WTC11 (cell line): Measurements from ENCODE around the gene PIEZO1. TPM values are rescaled to one million over a fixed set of nuclear protein-coding genes. Genes with fewer than 3 reads are reported as not detected.

Source experiments
- ATAC-seq: fragments of 200-7000 bp; cut with Tn5 transposase; 2 replicates; pipeline ENCODE4 v1.10.0; 2021; ENCODE audit warnings: mild to moderate bottlenecking, moderate library complexity
- CTCF ChIA-PET: fragments of 300-600 bp; sonication (Branson Sonifier 250); formaldehyde crosslinking; loops from one replicate; lab custom pipeline; 2021; ENCODE audit warnings: antibody characterized with exemption; lab: Charles Lee
- POLR2A ChIA-PET: fragments of 350-600 bp; sonication (Branson Sonifier 250); formaldehyde crosslinking; loops from one replicate; lab custom pipeline; 2021; ENCODE audit warnings: antibody characterized with exemption; lab: Charles Lee
- DNase-seq: peaks from one replicate; pipeline ENCODE4 v3.0.0; 2021; ENCODE audit warnings: low spot score
- H3K27ac Mint-ChIP-seq: 2 replicates; pipeline ENCODE4 v1.8.0; 2021; ENCODE audit warnings: mixed read lengths
- H3K27me3 Mint-ChIP-seq: 2 replicates; pipeline ENCODE4 v1.8.0; 2021; ENCODE audit warnings: low read depth, mild to moderate bottlenecking, moderate library complexity, mixed read lengths
- H3K36me3 Mint-ChIP-seq: 2 replicates; pipeline ENCODE4 v1.8.0; 2021; ENCODE audit warnings: mixed read lengths
- H3K4me1 Mint-ChIP-seq: 2 replicates; pipeline ENCODE4 v1.8.0; 2022; ENCODE audit warnings: mixed read lengths
- H3K4me3 Mint-ChIP-seq: 2 replicates; pipeline ENCODE4 v1.8.0; 2021; ENCODE audit warnings: mild to moderate bottlenecking, moderate library complexity, mixed read lengths
- H3K9me3 Mint-ChIP-seq: 2 replicates; pipeline ENCODE4 v1.8.0; 2021; ENCODE audit warnings: mixed read lengths
- ATF3 ChIP-seq: sonication (generic); formaldehyde crosslinking; conservative IDR thresholded peaks from 2 replicates; pipeline ENCODE4 v1.8.1; 2022; ENCODE audit warnings: mild to moderate bottlenecking, missing genetic modification reagents
- ATF6 ChIP-seq: sonication (generic); formaldehyde crosslinking; IDR thresholded peaks from 2 replicates; pipeline ENCODE4 v1.8.1; 2023; ENCODE audit warnings: mild to moderate bottlenecking, missing genetic modification reagents
- CBFB ChIP-seq: sonication (generic); formaldehyde crosslinking; IDR thresholded peaks from 2 replicates; pipeline ENCODE4 v1.8.1; 2022; ENCODE audit warnings: mild to moderate bottlenecking, low read depth, missing genetic modification reagents
- CREM ChIP-seq: sonication (generic); formaldehyde crosslinking; IDR thresholded peaks from 2 replicates; pipeline ENCODE4 v1.8.1; 2022; ENCODE audit warnings: mild to moderate bottlenecking, missing genetic modification reagents, moderate library complexity
- EMX1 ChIP-seq: fragments of 250-450 bp; sonication (Bioruptor Pico); IDR thresholded peaks from 2 replicates; pipeline ENCODE4 v1.8.0; 2021; ENCODE audit warnings: mild to moderate bottlenecking
- ERG ChIP-seq: fragments of 250-450 bp; sonication (Bioruptor Pico); IDR thresholded peaks from 2 replicates; pipeline ENCODE4 v1.8.0; 2021; ENCODE audit warnings: mild to moderate bottlenecking
- ESRRA ChIP-seq: sonication (generic); formaldehyde crosslinking; IDR thresholded peaks from 2 replicates; pipeline ENCODE4 v1.8.1; 2022; ENCODE audit warnings: mild to moderate bottlenecking, missing genetic modification reagents, borderline replicate concordance
- FOXJ3 ChIP-seq: sonication (generic); formaldehyde crosslinking; IDR thresholded peaks from 2 replicates; pipeline ENCODE4 v1.9.0; 2021; ENCODE audit warnings: missing genetic modification reagents, mild to moderate bottlenecking, borderline replicate concordance
- GABPB1 ChIP-seq: sonication (generic); formaldehyde crosslinking; IDR thresholded peaks from 2 replicates; pipeline ENCODE4 v1.8.1; 2023; ENCODE audit warnings: mild to moderate bottlenecking, missing genetic modification reagents
- GRHL2 ChIP-seq: fragments of 250-450 bp; sonication (Bioruptor Pico); IDR thresholded peaks from 2 replicates; pipeline ENCODE4 v1.8.0; 2022; ENCODE audit warnings: mild to moderate bottlenecking, moderate library complexity; ENCODE audit not compliant: insufficient replicate concordance, severe bottlenecking
- GTF2I ChIP-seq: fragments of 250-450 bp; sonication (Bioruptor Pico); conservative IDR thresholded peaks from 2 replicates; pipeline ENCODE4 v1.4.0; 2021; ENCODE audit warnings: mild to moderate bottlenecking
- HMGXB4 ChIP-seq: sonication (generic); formaldehyde crosslinking; IDR thresholded peaks from 2 replicates; pipeline ENCODE4 v1.8.1; 2023; ENCODE audit warnings: mild to moderate bottlenecking, moderate library complexity, missing genetic modification reagents
- MAX ChIP-seq: sonication (generic); formaldehyde crosslinking; IDR thresholded peaks from 2 replicates; pipeline ENCODE4 v1.8.0; 2022; ENCODE audit warnings: mild to moderate bottlenecking, missing genetic modification reagents
- NR2C2 ChIP-seq: sonication (generic); formaldehyde crosslinking; IDR thresholded peaks from 2 replicates; pipeline ENCODE4 v1.8.0; 2022; ENCODE audit warnings: mild to moderate bottlenecking, missing genetic modification reagents
- OVOL2 ChIP-seq: fragments of 250-450 bp; sonication (Bioruptor Pico); IDR thresholded peaks from 2 replicates; pipeline ENCODE4 v1.9.0; 2021; ENCODE audit warnings: mild to moderate bottlenecking, borderline replicate concordance
- PRRX2 ChIP-seq: fragments of 250-450 bp; sonication (Bioruptor Pico); IDR thresholded peaks from 2 replicates; pipeline ENCODE4 v1.8.0; 2021; ENCODE audit warnings: mild to moderate bottlenecking
- RORB ChIP-seq: fragments of 250-450 bp; sonication (Bioruptor Pico); IDR thresholded peaks from 2 replicates; pipeline ENCODE4 v1.9.0; 2021; ENCODE audit warnings: mild to moderate bottlenecking
- TP53 ChIP-seq: sonication (generic); formaldehyde crosslinking; IDR thresholded peaks from 2 replicates; pipeline ENCODE4 v1.8.1; 2023; ENCODE audit warnings: mild to moderate bottlenecking, missing genetic modification reagents
- ZNF121 ChIP-seq: sonication (generic); formaldehyde crosslinking; IDR thresholded peaks from 2 replicates; pipeline ENCODE4 v1.8.0; 2023; ENCODE audit warnings: missing genetic modification reagents
- ZNF219 ChIP-seq: sonication (generic); formaldehyde crosslinking; IDR thresholded peaks from 2 replicates; pipeline ENCODE4 v1.8.0; 2023; ENCODE audit warnings: missing genetic modification reagents, mild to moderate bottlenecking, borderline replicate concordance
- ZNF232 ChIP-seq: sonication (generic); formaldehyde crosslinking; IDR thresholded peaks from 2 replicates; pipeline ENCODE4 v1.8.0; 2022; ENCODE audit warnings: mild to moderate bottlenecking, missing genetic modification reagents
- ZNF416 ChIP-seq: fragments of 250-450 bp; sonication (Bioruptor Pico); IDR thresholded peaks from 2 replicates; pipeline ENCODE4 v1.9.0; 2021; ENCODE audit warnings: mild to moderate bottlenecking, inconsistent platforms
- ZNF671 ChIP-seq: fragments of 250-450 bp; sonication (Bioruptor Pico); IDR thresholded peaks from 2 replicates; pipeline ENCODE4 v1.8.0; 2021; ENCODE audit warnings: mild to moderate bottlenecking
- total RNA-seq: library from RNA; stranded (reverse); gene quantifications from 3 replicates; pipeline ENCODE4 v1.2.3, GENCODE V29; 2021

PIEZO1 gene
- total RNA-seq, 1 experiment from 2014 or later: 71.3 TPM

GRCh38 chr16:88817785-88818574 is 33.0 kb upstream of the PIEZO1 start:
- no peak for DNase-seq
- CTCF ChIA-PET: interaction anchor here (0.6 to 5.5 kb wide), 4 partner anchors 63 to 349 kb away, joined by 3 to 32 read pairs (median 4); no protein-coding TSS in a partner anchor
- no peak for ATAC-seq
- Mint-ChIP-seq H3K27ac (no peak overlapping the region; the same call in 1 of the 2 replicates), H3K36me3 (no peaks in the 10 kb centered on the region), H3K27me3 (no peaks in the 10 kb centered on the region), H3K4me3 (no peak overlapping the region), H3K4me1 (peaks cover 4% of the 10 kb centered on the region), H3K9me3 (no peaks in the 10 kb centered on the region)
- POLR2A ChIA-PET: no interaction called here
- no peak for TF ChIP-seq CREM (CRISPR knock-in tag)
- TF ChIP-seq FOXJ3 (CRISPR knock-in tag): no peak
- no peak for TF ChIP-seq NR2C2
- TF ChIP-seq ZNF232: no peak
- TF ChIP-seq ATF3 (CRISPR knock-in tag): no peak
- no peak for TF ChIP-seq ATF6 (CRISPR knock-in tag)
- TF ChIP-seq OVOL2 (CRISPR knock-in tag): no peak
- no peak for TF ChIP-seq RORB
- TF ChIP-seq ZNF121 (CRISPR knock-in tag): no peak
- no peak for TF ChIP-seq GRHL2 (CRISPR knock-in tag)
- TF ChIP-seq CBFB (CRISPR knock-in tag): no peak
- TF ChIP-seq ESRRA (CRISPR knock-in tag): no peak
- TF ChIP-seq TP53: no peak
- TF ChIP-seq EMX1 (CRISPR knock-in tag): no peak
- TF ChIP-seq GTF2I (CRISPR knock-in tag): no peak
- no peak for TF ChIP-seq MAX (CRISPR knock-in tag)
- TF ChIP-seq ERG (CRISPR knock-in tag): no peak
- TF ChIP-seq ZNF219 (CRISPR knock-in tag): no peak
- no peak for TF ChIP-seq GABPB1 (CRISPR knock-in tag)
- no peak for TF ChIP-seq ZNF671 (CRISPR knock-in tag)

- ChIA-PET CTCF (interaction anchor here (1.2 to 5.5 kb wide), 6 partner anchors 10 to 401 kb away, joined by 3 to 32 read pairs (median 10); partner anchors contain the start of genes GALNS, TRAPPC2L and ZNF778), POLR2A (no interaction called here)
- ATAC-seq (no peak), DNase-seq (no peak)
- no peak overlapping the region for H3K4me3 Mint-ChIP-seq
- no peaks in the 10 kb centered on the region for H3K27me3 Mint-ChIP-seq
- H3K27ac Mint-ChIP-seq: no peak overlapping the region
- H3K9me3 Mint-ChIP-seq: no peaks in the 10 kb centered on the region
- H3K36me3 Mint-ChIP-seq: no peaks in the 10 kb centered on the region
- 0 out of 2 replicates have a peak, but pooled peaks have one; percentile 2 for TF ChIP-seq HMGXB4 (CRISPR knock-in tag)
- no peak for TF ChIP-seq ESRRA (CRISPR knock-in tag)
- no peak for TF ChIP-seq ZNF416 (CRISPR knock-in tag)
- TF ChIP-seq PRRX2: no peak
- TF ChIP-seq, all 79 proteins: peak for 1
- H3K4me1 Mint-ChIP-seq: peaks cover 4% of the 10 kb centered on the region
These were observed 31.9 kb upstream of the PIEZO1 start for GRCh38 chr16:88816736-88817535.
